Left ventricle myocardium inferior (tissue), 1 donor: ENCODE measurements around the gene UNK. TPM values are rescaled to one million over a fixed set of nuclear protein-coding genes. Genes with fewer than 3 reads are reported as not detected.
A peak's percentile ranks its signal among the peaks of the same experiment; 100 is the strongest.
"Not testable (repeated sequence)": the region's sequence is repeated elsewhere in the genome, so short reads cannot be mapped to it uniquely, and the experiment has no call there.

Experiments used
- DNase-seq: peaks from one replicate; pipeline ENCODE4 v3.0.0-alpha.2; 2020
- H3K27ac ChIP-seq: fragments of 200-600 bp; replicated peaks from 2 replicates; pipeline ENCODE4 v1.8.0; 2021
- H3K27me3 ChIP-seq: fragments of 200-600 bp; 2 replicates; pipeline ENCODE4 v1.8.0; 2021; ENCODE audit warnings: low read depth
- H3K36me3 ChIP-seq: fragments of 200-600 bp; 2 replicates; pipeline ENCODE4 v1.8.0; 2021
- H3K4me1 ChIP-seq: fragments of 200-600 bp; 2 replicates; pipeline ENCODE4 v1.8.0; 2021
- H3K4me3 ChIP-seq: fragments of 200-600 bp; 2 replicates; pipeline ENCODE4 v1.8.0; 2021; ENCODE audit warnings: mild to moderate bottlenecking, moderate library complexity
- H3K9me3 ChIP-seq: fragments of 200-600 bp; replicated peaks from 2 replicates; pipeline ENCODE4 v1.8.0; 2021
- CTCF ChIP-seq: fragments of 200-600 bp; IDR thresholded peaks from 2 replicates; pipeline ENCODE4 v1.8.0; 2021; ENCODE audit warnings: antibody characterized with exemption, mild to moderate bottlenecking, borderline replicate concordance
- intact Hi-C: fragments of 100-400 bp; cut with micrococcal nuclease; formaldehyde crosslinking; loops from one replicate; pipeline ENCODE4 v1.11.0; 2022
- total RNA-seq: library from RNA; stranded (reverse); fragmentation: NEBNext Ultra II Directional; extraction: Animal tissue kit (Norgen Biotek cat#: 25700); gene quantifications from one replicate; pipeline ENCODE4 v1.2.1, GENCODE V29; 2021
- donor health status: DM: no; HTN: yes; CAD: no; lungs with severe emphysema.

UNK gene
- total RNA-seq, 1 donor from 2014 or later: 14.7 TPM

DNA sequence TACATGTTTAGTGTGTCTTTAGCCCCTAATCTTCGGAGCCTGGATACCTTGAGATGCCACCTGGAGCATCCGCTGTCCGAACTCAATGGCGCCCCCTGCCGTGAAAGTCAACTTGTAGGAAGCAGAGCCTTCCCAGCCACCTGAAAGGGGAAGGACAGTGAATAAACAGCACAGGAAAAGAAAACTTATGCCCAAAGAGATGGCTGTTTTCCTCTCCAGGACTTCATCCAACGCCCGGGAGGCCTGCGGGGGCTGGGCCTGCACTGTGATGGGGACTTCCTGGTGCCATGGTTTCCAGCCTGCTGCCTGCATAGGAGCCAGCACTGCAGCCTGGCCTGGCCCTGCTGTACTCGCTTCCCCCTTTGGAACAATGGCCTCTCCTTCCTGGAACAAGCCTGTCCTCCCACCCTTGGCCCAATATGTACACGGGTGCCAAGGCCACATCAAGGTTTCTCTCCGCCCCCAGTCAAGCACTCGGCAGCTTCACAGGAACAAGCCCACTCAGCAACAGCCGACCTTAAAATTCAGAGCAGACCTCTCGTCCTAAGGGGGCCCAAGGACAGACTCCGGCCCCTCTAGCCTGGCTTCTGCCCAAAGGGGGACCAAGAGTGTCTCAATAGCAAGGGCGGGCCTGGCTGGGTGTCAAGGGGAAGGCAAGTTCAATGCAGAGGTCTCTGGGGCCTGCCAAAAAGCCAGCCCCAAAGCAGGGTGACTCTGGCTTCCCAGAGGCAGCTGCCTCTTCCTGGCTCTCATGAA, 64.1 kb downstream of the UNK start:
- Histone ChIP-seq H3K4me3 (peak overlapping the region; percentile 5), H3K27ac (peak overlapping the region; percentile 90), H3K4me1 (peaks cover 100% of the 10 kb centered on the region), H3K36me3 (peaks cover 66% of the 10 kb centered on the region), H3K27me3 (no peaks in the 10 kb centered on the region), H3K9me3 (no peaks in the 10 kb centered on the region)
- intact Hi-C loops: no loop called here
- peak; percentile 65 for DNase-seq
- peak; percentile 70 for TF ChIP-seq CTCF

GRCh38 chr17:75849279-75849646, 64.7 kb downstream of the UNK start:
- Histone ChIP-seq H3K36me3 (peaks cover 66% of the 10 kb centered on the region), H3K9me3 (no peaks in the 10 kb centered on the region), H3K4me3 (no peak overlapping the region), H3K27ac (peak overlapping the region; percentile 90), H3K27me3 (no peaks in the 10 kb centered on the region), H3K4me1 (peaks cover 100% of the 10 kb centered on the region)
- no peak for TF ChIP-seq CTCF
- intact Hi-C loops: no loop called here
- DNase-seq: no peak

GRCh38 chr17:75849724-75850123, 65.1 kb downstream of the UNK start:
- Histone ChIP-seq H3K4me3 (no peak overlapping the region), H3K9me3 (no peaks in the 10 kb centered on the region), H3K36me3 (peaks cover 66% of the 10 kb centered on the region), H3K4me1 (peaks cover 100% of the 10 kb centered on the region), H3K27ac (peak overlapping the region; percentile 90), H3K27me3 (no peaks in the 10 kb centered on the region)
- no peak for DNase-seq
- intact Hi-C loops: loop anchor here (2.0 kb wide), 1 partner anchor 43 kb away; no protein-coding TSS in a partner anchor
- no peak for TF ChIP-seq CTCF

GRCh38 chr17:75850928-75851692, 66.5 kb downstream of the UNK start:
- peaks cover 63% of the 10 kb centered on the region for H3K36me3 ChIP-seq
- peaks cover 93% of the 10 kb centered on the region for H3K4me1 ChIP-seq
- H3K27ac ChIP-seq: peak overlapping the region; percentile 90
- no peaks in the 10 kb centered on the region for H3K27me3 ChIP-seq
- intact Hi-C loops: loop anchor here (2.0 kb wide), 1 partner anchor 42 kb away; no protein-coding TSS in a partner anchor
- DNase-seq: no peak
- H3K4me3 ChIP-seq: peak overlapping the region; percentile 10
- TF ChIP-seq CTCF: no peak
- no peaks in the 10 kb centered on the region for H3K9me3 ChIP-seq

- H3K27me3 ChIP-seq, DNase-seq, H3K4me3 ChIP-seq, H3K9me3 ChIP-seq: not testable (repeated sequence)
- intact Hi-C loops: loop anchor here (2.0 kb wide), 1 partner anchor 41 kb away; no protein-coding TSS in a partner anchor
- H3K27ac ChIP-seq: peak overlapping the region; percentile 90
- H3K4me1 ChIP-seq: peaks cover 93% of the 10 kb centered on the region
- peaks cover 58% of the 10 kb centered on the region for H3K36me3 ChIP-seq
These were observed 67.0 kb downstream of the UNK start for GRCh38 chr17:75851693-75851991.

DNA sequence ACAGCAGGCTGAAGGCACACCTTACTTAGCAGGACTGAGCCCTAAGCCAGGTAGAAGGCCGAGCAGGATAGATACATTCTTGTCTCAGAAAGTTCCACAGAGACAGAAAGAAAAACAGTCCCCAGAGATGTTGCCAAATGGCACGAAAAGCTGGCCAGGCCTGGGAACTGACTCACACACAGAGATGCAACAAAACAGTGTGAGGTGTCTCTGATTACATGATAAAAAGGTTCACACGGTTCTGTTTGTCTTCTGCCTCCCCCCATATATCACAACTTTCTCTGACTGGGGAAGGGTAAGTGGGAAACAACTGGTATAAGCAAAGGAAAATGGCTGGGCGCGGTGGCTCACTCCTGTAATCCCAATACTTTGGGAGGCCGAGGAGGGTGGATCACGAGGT, 68.8 kb downstream of the UNK start:
- no peaks in the 10 kb centered on the region for H3K9me3 ChIP-seq
- TF ChIP-seq CTCF: no peak
- peak overlapping the region; percentile 95 for H3K4me3 ChIP-seq
- H3K4me1 ChIP-seq: peaks cover 83% of the 10 kb centered on the region
- no peaks in the 10 kb centered on the region for H3K27me3 ChIP-seq
- peak overlapping the region; percentile 99 for H3K27ac ChIP-seq
- peaks cover 40% of the 10 kb centered on the region for H3K36me3 ChIP-seq
- intact Hi-C loops: no loop called here
- no peak for DNase-seq
